Lung (tissue), 12 donors: ENCODE measurements around the gene HECTD4. TPM values are rescaled to one million over a fixed set of nuclear protein-coding genes. Genes with fewer than 3 reads are reported as not detected.
A peak's percentile ranks its signal among the peaks of the same experiment; 100 is the strongest.

Experiments used
- ATAC-seq: fragments of 200-7000 bp; cut with Tn5 transposase; one replicate; pipeline ENCODE4 v1.9.1; 2020; ENCODE audit warnings: moderate number of reproducible peaks; ENCODE audit not compliant: insufficient read depth, low FRiP score
- DNase-seq, 3 donors: peaks; one replicate each; pipeline ENCODE4 v3.0.0-alpha.2; 2013 to 2017
- H3K27ac ChIP-seq, 2 donors: one replicate each; pipeline ENCODE4 v1.5.1; 2013; ENCODE audit warnings: mild to moderate bottlenecking in 2 of 2, moderate library complexity in 2 of 2, control low read depth in 1 of 2, inconsistent platforms in 1 of 2, low read depth in 1 of 2, low read length in 1 of 2
- H3K27me3 ChIP-seq, 3 donors: one replicate each; pipeline ENCODE4 v1.5.1; 2013; ENCODE audit warnings: low read length in 2 of 3; ENCODE audit not compliant: control insufficient read depth in 3 of 3, insufficient read depth in 3 of 3
- H3K36me3 ChIP-seq, 4 donors: one replicate each; pipeline ENCODE4 v1.5.1; 2013; ENCODE audit warnings: low read length in 4 of 4, mild to moderate bottlenecking in 1 of 4, moderate library complexity in 1 of 4; ENCODE audit not compliant: control insufficient read depth in 4 of 4, insufficient read depth in 4 of 4
- H3K4me1 ChIP-seq, 5 donors: one replicate each; pipeline ENCODE4 v1.5.1; 2013; ENCODE audit warnings: low read length in 5 of 5, mild to moderate bottlenecking in 2 of 5, moderate library complexity in 1 of 5; ENCODE audit not compliant: control insufficient read depth in 5 of 5, insufficient read depth in 5 of 5
- H3K4me3 ChIP-seq: one replicate; pipeline ENCODE4 v1.5.1; 2013; ENCODE audit warnings: mild to moderate bottlenecking, control low read depth, moderate library complexity
- H3K9ac ChIP-seq, 2 donors: one replicate each; pipeline ENCODE4 v1.5.1; 2013; ENCODE audit warnings: low read length in 2 of 2, control low read depth in 1 of 2; ENCODE audit not compliant: insufficient read depth in 1 of 2
- H3K9me3 ChIP-seq, 4 donors: one replicate each; pipeline ENCODE4 v1.5.1; 2013; ENCODE audit warnings: low read length in 3 of 4, mild to moderate bottlenecking in 1 of 4, moderate library complexity in 1 of 4; ENCODE audit not compliant: control insufficient read depth in 4 of 4, insufficient read depth in 3 of 4
- WGBS, 2 donors: extraction: QIAGEN DNeasy Blood & Tissue Kit; methylation state at CpG; one replicate each; pipeline ENCODE4 v1.1.7; 2013; 5-methylcytosine and 5-hydroxymethylcytosine counted together
- polyA plus RNA-seq, 2 donors: library from polyadenylated mRNA; stranded (reverse); fragments of 200-250 nt; gene quantifications; one replicate each; pipeline ENCODE4 v1.2.1, GENCODE V29; 2013
- total RNA-seq, 2 donors: library from RNA; depleted of rRNA in 1 of 2; stranded (reverse); fragments of >200 nt in 1 of 2; gene quantifications; one replicate each; pipeline ENCODE4 v1.2.1, GENCODE V29; 2014 to 2021
- TF ChIP-seq, protein P1 (sequence below): IDR thresholded peaks from 2 replicates; pipeline ENCODE4 v1.5.1; 2012; ENCODE audit warnings: mild to moderate bottlenecking; ENCODE audit errors: control extremely low read depth, extremely low read depth
- donor health status: control.
- donor health status: control.
- donor health status: Bipolar disorder and iron deficiency.
- donor health status: healthy.
- donor health status: DM: yes; HTN: yes; CAD: no.

Gene HECTD4
- total and polyA plus RNA-seq, 4 donors: 4.5 to 96.5 (median 35.7) TPM

DNA sequence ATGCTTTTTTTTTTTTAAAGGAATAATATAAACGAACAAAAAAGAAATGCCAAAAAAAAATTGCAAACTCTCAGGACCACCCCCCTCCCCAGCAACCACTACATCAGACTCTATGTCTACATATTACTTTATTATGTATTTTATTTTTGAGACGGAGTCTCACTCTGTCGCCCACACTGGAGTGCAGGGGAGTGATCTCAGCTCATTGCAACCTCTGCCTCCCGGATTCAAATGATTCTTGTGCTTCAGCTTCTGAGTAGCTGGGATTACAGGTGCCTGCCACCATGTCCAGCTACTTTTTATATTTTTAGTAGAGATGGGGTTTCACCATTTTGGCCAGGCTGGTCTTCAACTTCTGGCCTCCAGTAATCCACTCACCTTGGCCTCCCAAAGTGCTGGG is 22.9 kb downstream of the HECTD4 start:
- Histone ChIP-seq H3K4me1 (peaks cover 0 to 2% (median 0%) of the 10 kb centered on the region in 5 donors), H3K27ac (no peak overlapping the region), H3K4me3 (no peak overlapping the region), H3K27me3 (no peaks in the 10 kb centered on the region), H3K36me3 (no peaks in the 10 kb centered on the region), H3K9ac (no peak overlapping the region), H3K9me3 (no peaks in the 10 kb centered on the region)
- DNase-seq: no peak
- TF ChIP-seq, protein P1, sequence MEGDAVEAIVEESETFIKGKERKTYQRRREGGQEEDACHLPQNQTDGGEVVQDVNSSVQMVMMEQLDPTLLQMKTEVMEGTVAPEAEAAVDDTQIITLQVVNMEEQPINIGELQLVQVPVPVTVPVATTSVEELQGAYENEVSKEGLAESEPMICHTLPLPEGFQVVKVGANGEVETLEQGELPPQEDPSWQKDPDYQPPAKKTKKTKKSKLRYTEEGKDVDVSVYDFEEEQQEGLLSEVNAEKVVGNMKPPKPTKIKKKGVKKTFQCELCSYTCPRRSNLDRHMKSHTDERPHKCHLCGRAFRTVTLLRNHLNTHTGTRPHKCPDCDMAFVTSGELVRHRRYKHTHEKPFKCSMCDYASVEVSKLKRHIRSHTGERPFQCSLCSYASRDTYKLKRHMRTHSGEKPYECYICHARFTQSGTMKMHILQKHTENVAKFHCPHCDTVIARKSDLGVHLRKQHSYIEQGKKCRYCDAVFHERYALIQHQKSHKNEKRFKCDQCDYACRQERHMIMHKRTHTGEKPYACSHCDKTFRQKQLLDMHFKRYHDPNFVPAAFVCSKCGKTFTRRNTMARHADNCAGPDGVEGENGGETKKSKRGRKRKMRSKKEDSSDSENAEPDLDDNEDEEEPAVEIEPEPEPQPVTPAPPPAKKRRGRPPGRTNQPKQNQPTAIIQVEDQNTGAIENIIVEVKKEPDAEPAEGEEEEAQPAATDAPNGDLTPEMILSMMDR: no peak
- ATAC-seq: no peak
- 94 to 96% methylated on average over 4 of the region's 4 CpGs for WGBS, 2 donors

DNA sequence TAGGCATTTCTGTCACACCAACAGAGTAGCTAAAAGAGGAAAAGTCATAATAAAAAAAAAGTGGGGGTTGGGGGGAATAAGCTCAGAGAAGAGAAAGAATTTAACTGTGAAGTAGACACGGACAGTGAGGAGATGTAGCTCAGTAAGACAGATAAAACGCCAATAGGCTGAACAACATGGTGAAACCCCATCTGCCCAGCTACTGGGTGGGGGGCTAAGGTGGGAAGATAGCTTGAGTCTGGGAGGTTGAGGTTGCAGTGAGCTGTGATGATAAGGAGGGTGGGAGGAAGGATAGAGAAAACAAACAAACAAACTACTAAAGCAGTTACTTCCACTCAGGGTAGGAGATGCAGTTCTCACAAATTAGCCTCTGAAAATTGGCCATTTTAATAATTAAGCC is 25.0 kb downstream of the HECTD4 start:
- Histone ChIP-seq H3K4me1 (peaks cover 0 to 6% (median 0%) of the 10 kb centered on the region in 5 donors), H3K9me3 (no peaks in the 10 kb centered on the region), H3K27ac (no peak overlapping the region), H3K27me3 (no peaks in the 10 kb centered on the region), H3K9ac (peak overlapping the region; percentile 0 to 11), H3K36me3 (no peaks in the 10 kb centered on the region), H3K4me3 (no peak overlapping the region)
- 74 to 82% methylated on average over 2 of the region's 2 CpGs for WGBS, 2 donors
- DNase-seq (no peak), ATAC-seq (no peak)
- TF ChIP-seq, protein P1: no peak

DNA sequence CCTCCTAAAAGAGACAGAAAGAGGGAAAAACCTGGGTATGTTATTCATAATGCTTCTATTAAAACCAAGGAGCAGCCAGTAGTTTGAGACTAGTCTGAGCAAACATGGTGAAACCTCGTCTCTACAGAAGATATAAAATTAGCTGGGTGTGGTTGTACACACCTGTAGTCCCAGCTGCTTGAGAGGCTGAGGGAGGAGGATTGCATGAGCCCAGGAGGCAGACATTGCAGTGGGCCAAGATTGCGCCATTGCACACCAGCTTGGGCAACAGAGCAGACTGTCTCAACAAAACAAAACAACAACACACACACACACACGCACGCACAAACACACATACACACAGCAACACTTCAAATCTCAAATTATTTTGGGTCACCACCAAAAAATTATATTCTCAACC is 27.8 kb downstream of the HECTD4 start:
- Histone ChIP-seq H3K4me3 (no peak overlapping the region), H3K27ac (no peak overlapping the region), H3K9me3 (no peaks in the 10 kb centered on the region), H3K4me1 (peaks cover 0 to 9% (median 0%) of the 10 kb centered on the region in 5 donors), H3K27me3 (no peaks in the 10 kb centered on the region), H3K36me3 (no peaks in the 10 kb centered on the region), H3K9ac (no peak overlapping the region)
- WGBS, 2 donors: 86 to 91% methylated on average over 4 of the region's 4 CpGs
- TF ChIP-seq, protein P1: no peak
- no peak for ATAC-seq
- no peak for DNase-seq

DNA sequence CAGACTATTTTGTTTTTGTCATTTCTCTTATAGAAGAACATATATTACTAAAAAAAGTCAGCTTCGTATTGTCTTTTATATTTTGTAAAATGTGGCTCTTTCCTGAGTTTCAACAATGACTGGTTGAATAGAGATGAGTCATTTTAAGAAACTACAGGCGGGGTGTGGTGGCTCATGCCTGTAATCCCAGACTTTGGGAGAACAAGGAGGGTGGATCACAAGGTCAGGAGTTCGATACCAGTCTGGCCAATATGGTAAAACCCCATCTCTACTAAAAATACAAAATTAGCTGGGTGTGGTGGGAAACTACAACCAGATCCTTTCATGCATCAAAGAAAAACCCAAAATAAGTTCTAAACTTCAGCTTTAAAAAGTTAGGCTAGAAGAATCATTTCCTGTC is 28.8 kb downstream of the HECTD4 start:
- Histone ChIP-seq H3K36me3 (no peaks in the 10 kb centered on the region), H3K27ac (no peak overlapping the region), H3K4me1 (peaks cover 0 to 9% (median 1%) of the 10 kb centered on the region in 5 donors), H3K9ac (no peak overlapping the region), H3K9me3 (no peaks in the 10 kb centered on the region), H3K27me3 (no peaks in the 10 kb centered on the region), H3K4me3 (no peak overlapping the region)
- TF ChIP-seq, protein P1: no peak
- DNase-seq: no peak
- WGBS, 2 donors: 79 to 88% methylated on average over 3 of the region's 3 CpGs
- ATAC-seq: no peak
